Coronary artery (tissue), 2 donors: ENCODE data around the gene LARP4.
"Not testable (repeated sequence)": the region's sequence is repeated elsewhere in the genome, so short reads cannot be mapped to it uniquely, and the experiment has no call there.

Experiments used
- DNase-seq: peaks from one replicate; pipeline ENCODE4 v3.0.0-alpha.2; 2017; ENCODE audit warnings: low spot score
- H3K27ac ChIP-seq, 2 donors: fragments of 200-600 bp; sonication (generic); one replicate each; pipeline ENCODE4 v1.5.1; 2016 to 2019
- H3K4me3 ChIP-seq: fragments of 200-600 bp; sonication (generic); 2 replicates; pipeline ENCODE4 v1.5.1; 2016; ENCODE audit warnings: mild to moderate bottlenecking, moderate library complexity
- CTCF ChIP-seq: fragments of 200-600 bp; sonication (generic); IDR thresholded peaks from one replicate; pipeline ENCODE4 v1.5.1; 2019; ENCODE audit warnings: antibody characterized with exemption

LARP4 gene

GRCh38 chr12:50518090-50518489 is 117.4 kb downstream of the LARP4 start:
- no peak for TF ChIP-seq CTCF
- DNase-seq, result no peak

GRCh38 chr12:50519353-50519752 is 118.7 kb downstream of the LARP4 start:
- no peak for TF ChIP-seq CTCF
- no peak overlapping the region for H3K27ac ChIP-seq

More at GRCh38 chr12:50518090-50518489, 117.4 kb downstream of the LARP4 start:
- Histone ChIP-seq H3K4me3 (no peak overlapping the region), H3K27ac (no peak overlapping the region)

GRCh38 chr12:50520416-50521207 is 119.9 kb downstream of the LARP4 start:
- TF ChIP-seq CTCF, result no peak
- no peak for DNase-seq
- no peak overlapping the region for H3K4me3 ChIP-seq
- peak overlapping the region in 1 of 2 donors; percentile 10 for H3K27ac ChIP-seq

More at GRCh38 chr12:50519353-50519752, 118.7 kb downstream of the LARP4 start:
- H3K4me3 ChIP-seq, result no peak overlapping the region
- DNase-seq, result no peak

DNA sequence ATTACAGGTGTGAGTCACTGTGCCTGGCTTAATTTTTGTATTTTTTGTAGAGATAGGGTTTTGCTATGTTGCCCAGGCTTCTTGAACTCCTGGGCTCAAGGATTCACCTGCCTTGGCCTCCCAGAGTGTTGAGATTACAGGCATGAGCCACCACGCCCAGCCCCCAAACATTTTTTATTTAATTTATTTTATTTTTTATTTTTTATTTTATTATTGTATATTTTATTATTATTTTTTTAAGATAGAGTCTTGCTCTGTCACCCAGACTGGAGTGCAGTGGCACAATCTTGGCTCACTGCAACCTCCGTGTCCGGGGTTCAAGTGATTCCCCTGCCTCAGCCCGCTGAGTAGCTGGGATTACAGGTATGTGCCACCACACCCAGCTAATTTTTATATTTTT is 121.1 kb downstream of the LARP4 start:
- not testable (repeated sequence) for DNase-seq, H3K4me3 ChIP-seq, H3K27ac ChIP-seq

GRCh38 chr12:50523772-50524171 is 123.1 kb downstream of the LARP4 start:
- no peak for DNase-seq
- Histone ChIP-seq H3K4me3 (no peak overlapping the region), H3K27ac (no peak overlapping the region)
- TF ChIP-seq CTCF, result no peak

DNA sequence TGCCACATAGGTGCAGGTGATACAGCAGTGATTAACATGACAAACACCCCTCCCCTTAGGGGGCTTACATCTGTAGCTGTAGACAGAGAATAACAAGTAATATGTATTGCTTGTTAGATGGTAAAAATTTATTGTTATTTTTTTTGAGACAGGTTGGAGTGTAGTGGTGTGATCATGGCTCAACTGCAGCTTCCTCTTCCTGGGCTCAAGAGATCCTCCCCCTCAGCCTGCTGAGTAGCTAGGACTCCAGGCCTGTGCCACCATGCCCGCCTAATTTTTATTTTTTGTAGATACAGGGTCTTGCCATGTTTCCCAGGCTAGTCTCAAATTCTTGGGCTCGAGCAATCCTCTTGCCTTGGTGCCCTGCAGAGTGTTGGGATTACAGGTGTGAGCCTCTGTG is 123.9 kb downstream of the LARP4 start:
- Histone ChIP-seq H3K27ac (no peak overlapping the region), H3K4me3 (no peak overlapping the region)
- DNase-seq, result no peak
- TF ChIP-seq CTCF, result no peak

- Histone ChIP-seq H3K27ac (no peak overlapping the region), H3K4me3 (no peak overlapping the region)
- TF ChIP-seq CTCF, result no peak
- DNase-seq, result no peak
Measured at GRCh38 chr12:50525422-50525821, 124.7 kb downstream of the LARP4 start.
